Measurements from ENCODE around the gene SPSB2. TPM values are rescaled to one million over a fixed set of nuclear protein-coding genes. Genes with fewer than 3 reads are reported as not detected.

SPSB2 gene
- total and polyA plus RNA-seq, 9 donors: 3.2 to 8.4 (median 6.7) TPM

DNA sequence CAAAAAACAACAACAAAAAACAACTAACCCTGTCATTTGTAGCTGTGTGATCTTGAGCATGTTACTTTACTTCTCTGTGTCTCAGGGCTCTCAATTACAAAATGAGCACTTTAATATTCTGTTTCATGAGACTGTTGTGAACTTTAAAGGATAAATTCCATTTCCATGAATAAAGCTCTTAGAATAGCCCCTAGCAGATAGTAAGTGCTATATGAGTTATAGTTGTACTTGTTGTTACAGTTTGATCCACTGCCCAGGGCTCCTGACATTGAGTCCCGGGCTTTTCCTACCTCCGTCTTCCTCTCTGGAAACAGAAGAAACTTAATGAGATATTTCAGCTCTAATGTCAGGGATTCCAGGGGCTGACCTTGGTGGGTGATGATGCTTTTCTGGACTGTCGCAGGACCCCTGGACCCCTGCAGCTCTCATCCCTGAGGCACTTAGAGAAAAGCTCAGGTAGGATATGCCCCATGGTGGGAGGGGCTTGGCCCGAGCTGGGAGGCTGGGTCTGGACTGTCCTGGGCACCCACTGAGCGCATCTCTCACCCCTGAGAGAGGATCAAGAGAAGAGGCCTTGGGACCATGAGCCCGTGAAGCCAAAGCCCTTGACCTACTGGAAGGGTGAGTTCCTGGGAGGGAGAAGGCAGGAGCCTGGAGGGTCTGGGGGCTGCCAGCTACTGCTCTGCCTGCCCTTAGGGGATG, 39.8 kb downstream of the SPSB2 start:
- Histone ChIP-seq H3K9me3 (replicated peaks; ENCODE audit: control insufficient read depth, low read depth, low read length) (no peaks in the 10 kb centered on the region), H3K27me3 (ENCODE audit: control insufficient read depth, insufficient read depth, low read length) (peaks cover 4% of the 10 kb centered on the region), H3K4me3 (ENCODE audit: low read length) (no peak overlapping the region), H3K27ac (ENCODE audit: low read length) (no peak overlapping the region), H3K36me3 (ENCODE audit: control insufficient read depth, insufficient read depth, low read length) (peaks cover 67% of the 10 kb centered on the region), H3K4me1 (ENCODE audit: control insufficient read depth, insufficient read depth, low read length) (peaks cover 17% of the 10 kb centered on the region)
- DNase-seq: no peak
- 88% methylated on average over 3 of the region's 6 CpGs for whole genome bisulfite sequencing (ENCODE audit: insufficient coverage)

DNA sequence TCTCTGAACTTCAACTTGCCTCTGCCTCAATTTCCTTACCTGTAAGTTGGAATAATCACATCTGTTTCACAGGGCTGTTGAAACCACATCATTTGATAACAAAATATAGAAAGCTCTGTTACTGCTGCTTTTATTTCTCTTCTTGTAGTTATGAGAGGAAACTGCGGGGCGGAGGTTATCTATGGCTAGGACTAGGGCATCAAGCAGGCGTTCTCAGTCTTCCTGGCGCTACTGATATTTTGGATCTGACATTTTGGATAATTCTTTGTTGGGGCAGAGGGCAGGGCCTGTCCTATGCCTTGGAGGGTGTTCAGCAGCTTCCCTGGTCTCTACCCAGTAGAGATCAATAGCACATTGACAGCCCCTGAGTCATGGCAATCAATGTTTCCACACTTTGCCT, 41.0 kb downstream of the SPSB2 start:
- no peak overlapping the region for H3K27ac ChIP-seq (ENCODE audit: low read length)
- WGBS (ENCODE audit: insufficient coverage): no CpG with 5 or more reads among the region's 4 CpGs
- H3K4me1 ChIP-seq (ENCODE audit: control insufficient read depth, insufficient read depth, low read length): peaks cover 25% of the 10 kb centered on the region
- H3K27me3 ChIP-seq (ENCODE audit: control insufficient read depth, insufficient read depth, low read length): peaks cover 4% of the 10 kb centered on the region
- no peak for DNase-seq
- no peak overlapping the region for H3K4me3 ChIP-seq (ENCODE audit: low read length)
- no peaks in the 10 kb centered on the region for H3K9me3 ChIP-seq (replicated peaks; ENCODE audit: control insufficient read depth, low read depth, low read length)
- peaks cover 55% of the 10 kb centered on the region for H3K36me3 ChIP-seq (ENCODE audit: control insufficient read depth, insufficient read depth, low read length)

DNA sequence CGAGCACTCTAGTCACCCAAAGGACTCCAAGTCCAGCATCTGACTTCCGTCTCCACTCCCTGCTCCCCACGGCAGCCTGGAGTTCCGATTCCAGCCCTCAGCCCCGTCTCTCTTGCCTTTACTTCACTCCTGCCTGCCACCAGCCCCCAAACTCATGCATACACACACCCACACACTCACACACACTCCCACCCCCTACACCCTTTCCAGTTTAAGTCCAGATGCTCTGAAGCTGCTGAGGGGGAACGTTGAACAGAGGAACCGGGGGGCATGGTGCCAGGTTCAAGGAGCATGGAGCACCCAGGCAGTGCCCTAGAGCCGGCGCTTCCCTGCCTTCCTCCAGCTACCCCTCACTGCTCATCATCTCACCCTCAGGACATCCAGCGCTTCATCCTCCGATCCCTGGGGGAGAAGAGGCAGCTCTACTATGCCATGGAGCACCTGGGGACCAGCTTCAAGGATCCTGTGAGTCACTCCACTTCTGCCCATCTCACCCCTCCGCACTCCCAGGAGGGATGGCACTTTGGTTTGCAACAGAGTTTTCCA, 41.6 kb downstream of the SPSB2 start:
- DNase-seq: no peak
- 70% methylated on average over 9 of the region's 12 CpGs for WGBS (ENCODE audit: insufficient coverage)
- peaks cover 4% of the 10 kb centered on the region for H3K27me3 ChIP-seq (ENCODE audit: control insufficient read depth, insufficient read depth, low read length)
- H3K36me3 ChIP-seq (ENCODE audit: control insufficient read depth, insufficient read depth, low read length): peaks cover 49% of the 10 kb centered on the region
- H3K27ac ChIP-seq (ENCODE audit: low read length): no peak overlapping the region
- peaks cover 31% of the 10 kb centered on the region for H3K4me1 ChIP-seq (ENCODE audit: control insufficient read depth, insufficient read depth, low read length)
- H3K4me3 ChIP-seq (ENCODE audit: low read length): no peak overlapping the region
- H3K9me3 ChIP-seq (replicated peaks; ENCODE audit: control insufficient read depth, low read depth, low read length): no peaks in the 10 kb centered on the region

DNA sequence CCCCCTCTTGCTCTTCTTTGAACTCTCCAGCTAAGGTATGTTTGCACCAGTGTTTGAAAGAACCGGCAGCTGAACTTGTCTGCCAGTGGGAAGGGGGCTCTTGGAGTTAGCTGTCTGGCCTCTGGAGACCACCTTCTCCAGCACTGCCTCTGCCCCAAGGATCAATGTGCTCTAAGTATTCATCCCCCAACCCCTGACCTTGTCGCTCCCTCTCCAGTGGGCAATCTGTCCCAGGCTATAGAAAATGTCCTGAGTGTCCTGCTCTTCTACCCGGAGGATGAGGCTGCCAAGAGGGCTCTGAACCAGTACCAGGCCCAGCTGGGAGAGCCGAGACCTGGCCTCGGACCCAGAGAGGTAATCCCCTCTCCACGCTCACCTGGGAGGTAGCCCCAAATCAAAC, 42.1 kb downstream of the SPSB2 start:
- Histone ChIP-seq H3K36me3 (ENCODE audit: control insufficient read depth, insufficient read depth, low read length) (peaks cover 44% of the 10 kb centered on the region), H3K27ac (ENCODE audit: low read length) (no peak overlapping the region), H3K4me1 (ENCODE audit: control insufficient read depth, insufficient read depth, low read length) (peaks cover 33% of the 10 kb centered on the region), H3K27me3 (ENCODE audit: control insufficient read depth, insufficient read depth, low read length) (peaks cover 4% of the 10 kb centered on the region), H3K9me3 (replicated peaks; ENCODE audit: control insufficient read depth, low read depth, low read length) (no peaks in the 10 kb centered on the region), H3K4me3 (ENCODE audit: low read length) (no peak overlapping the region)
- DNase-seq: no peak
- WGBS (ENCODE audit: insufficient coverage): 80% methylated on average over 5 of the region's 6 CpGs

DNA sequence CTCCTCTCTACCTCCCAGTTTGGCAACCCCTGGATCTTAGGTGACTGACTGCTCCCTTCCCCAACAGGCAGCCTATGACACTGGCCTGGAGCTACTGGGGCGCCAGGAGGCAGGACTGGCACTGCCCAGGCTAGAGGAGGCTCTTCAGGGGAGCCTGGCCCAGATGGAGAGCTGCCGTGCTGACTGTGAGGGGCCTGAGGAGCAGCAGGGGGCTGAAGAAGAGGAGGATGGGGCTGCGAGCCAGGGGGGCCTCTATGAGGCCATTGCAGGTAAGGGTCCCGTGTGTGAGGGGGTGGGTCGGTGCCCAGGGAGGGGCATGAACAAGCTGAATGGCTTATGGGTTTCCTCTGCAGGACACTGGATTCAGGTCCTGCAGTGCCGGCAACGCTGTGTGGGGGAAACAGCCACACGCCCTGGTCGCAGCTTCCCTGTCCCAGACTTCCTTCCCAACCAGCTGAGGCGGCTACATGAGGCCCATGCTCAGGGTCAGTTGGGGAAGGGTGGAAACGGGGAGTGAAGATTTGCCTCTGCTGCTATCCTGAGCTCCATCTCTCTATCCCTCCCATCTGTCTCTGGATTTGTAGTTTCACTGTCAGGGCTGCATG, 42.7 kb downstream of the SPSB2 start:
- peaks cover 5% of the 10 kb centered on the region for H3K27me3 ChIP-seq (ENCODE audit: control insufficient read depth, insufficient read depth, low read length)
- peaks cover 39% of the 10 kb centered on the region for H3K4me1 ChIP-seq (ENCODE audit: control insufficient read depth, insufficient read depth, low read length)
- H3K36me3 ChIP-seq (ENCODE audit: control insufficient read depth, insufficient read depth, low read length): peaks cover 39% of the 10 kb centered on the region
- H3K9me3 ChIP-seq (replicated peaks; ENCODE audit: control insufficient read depth, low read depth, low read length): no peaks in the 10 kb centered on the region
- DNase-seq: no peak
- H3K27ac ChIP-seq (ENCODE audit: low read length): no peak overlapping the region
- H3K4me3 ChIP-seq (ENCODE audit: low read length): no peak overlapping the region
- WGBS (ENCODE audit: insufficient coverage): 61% methylated on average over 6 of the region's 11 CpGs

DNA sequence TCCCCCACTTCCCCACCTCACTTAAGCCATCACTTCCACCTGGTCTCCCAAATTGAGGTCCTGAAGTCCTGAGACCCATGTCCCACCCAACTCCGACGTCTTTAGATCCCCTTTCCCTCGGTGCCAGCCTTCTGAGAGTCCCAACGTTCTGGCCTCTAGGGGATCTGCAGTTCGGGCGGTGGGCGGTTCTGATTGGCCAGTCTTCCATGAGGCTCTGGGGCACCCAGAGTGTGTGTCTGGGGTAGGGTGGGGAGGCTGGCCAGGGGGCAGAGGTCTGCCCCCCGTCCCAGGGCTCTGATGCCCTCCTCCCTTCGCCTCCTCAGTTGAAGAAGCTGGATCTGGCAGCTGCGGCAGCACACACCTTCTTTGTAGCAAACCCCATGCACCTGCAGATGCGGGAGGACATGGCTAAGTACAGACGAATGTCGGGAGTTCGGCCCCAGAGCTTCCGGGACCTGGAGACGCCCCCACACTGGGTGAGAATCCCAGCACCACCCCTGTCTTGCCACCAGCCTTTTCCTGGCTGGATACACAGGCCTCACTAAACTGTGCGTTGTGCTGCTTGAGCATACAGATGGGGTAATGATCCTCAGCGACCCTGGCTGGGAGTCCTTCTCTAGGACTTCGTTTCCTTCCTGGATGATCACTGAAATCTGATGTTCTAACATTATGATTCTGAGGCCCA, 43.4 kb downstream of the SPSB2 start:
- Histone ChIP-seq H3K4me1 (ENCODE audit: control insufficient read depth, insufficient read depth, low read length) (peaks cover 45% of the 10 kb centered on the region), H3K27ac (ENCODE audit: low read length) (peak overlapping the region; percentile 88), H3K4me3 (ENCODE audit: low read length) (peak overlapping the region; percentile 88), H3K27me3 (ENCODE audit: control insufficient read depth, insufficient read depth, low read length) (peaks cover 6% of the 10 kb centered on the region), H3K9me3 (replicated peaks; ENCODE audit: control insufficient read depth, low read depth, low read length) (no peaks in the 10 kb centered on the region), H3K36me3 (ENCODE audit: control insufficient read depth, insufficient read depth, low read length) (peaks cover 36% of the 10 kb centered on the region)
- 10% methylated on average over 11 of the region's 19 CpGs for WGBS (ENCODE audit: insufficient coverage)
- no peak for DNase-seq

DNA sequence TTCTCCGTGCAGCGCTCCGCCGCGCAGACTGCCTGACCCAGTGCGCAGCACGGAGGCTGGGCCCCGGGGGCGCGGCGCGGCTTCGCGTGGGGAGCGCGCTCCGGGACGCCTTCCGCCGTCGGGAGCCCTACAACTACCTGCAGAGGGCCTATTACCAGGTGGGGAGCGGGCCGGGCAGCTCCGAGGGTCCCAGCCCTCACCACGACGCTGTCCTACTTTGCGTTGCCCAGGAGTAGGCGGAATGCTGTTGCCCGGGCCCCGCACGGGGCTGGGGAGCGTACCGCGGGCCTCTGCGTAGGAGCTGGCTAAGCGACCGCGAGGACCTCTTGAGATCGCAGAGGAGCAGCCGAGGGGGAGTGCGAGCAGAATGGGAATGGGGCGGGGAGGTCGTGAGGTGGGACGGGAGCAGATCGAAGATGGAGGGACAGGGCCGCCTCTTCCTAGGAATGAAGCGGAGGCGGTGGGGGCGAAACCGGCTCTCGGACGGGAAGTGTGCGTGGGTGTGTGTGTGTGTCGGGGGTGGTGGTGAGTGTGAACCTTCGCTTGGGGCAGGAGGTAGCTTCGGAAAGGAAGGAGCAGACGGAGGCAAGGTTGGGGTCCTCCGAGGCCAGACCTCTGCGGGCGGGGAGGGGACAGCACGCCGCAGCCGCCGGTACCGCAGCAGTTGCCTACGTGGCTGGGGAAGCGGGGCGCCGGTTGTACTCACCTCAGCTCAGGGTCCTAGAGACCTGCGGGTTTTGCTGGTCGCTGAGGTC, 44.1 kb downstream of the SPSB2 start:
- peak overlapping the region; percentile 88 for H3K4me3 ChIP-seq (ENCODE audit: low read length)
- peaks cover 34% of the 10 kb centered on the region for H3K36me3 ChIP-seq (ENCODE audit: control insufficient read depth, insufficient read depth, low read length)
- peak overlapping the region; percentile 88 for H3K27ac ChIP-seq (ENCODE audit: low read length)
- H3K4me1 ChIP-seq (ENCODE audit: control insufficient read depth, insufficient read depth, low read length): peaks cover 45% of the 10 kb centered on the region
- H3K9me3 ChIP-seq (replicated peaks; ENCODE audit: control insufficient read depth, low read depth, low read length): no peaks in the 10 kb centered on the region
- peaks cover 6% of the 10 kb centered on the region for H3K27me3 ChIP-seq (ENCODE audit: control insufficient read depth, insufficient read depth, low read length)
- DNase-seq: peak; percentile 78
- under 1% methylated on average over 59 of the region's 71 CpGs for WGBS (ENCODE audit: insufficient coverage)

DNA sequence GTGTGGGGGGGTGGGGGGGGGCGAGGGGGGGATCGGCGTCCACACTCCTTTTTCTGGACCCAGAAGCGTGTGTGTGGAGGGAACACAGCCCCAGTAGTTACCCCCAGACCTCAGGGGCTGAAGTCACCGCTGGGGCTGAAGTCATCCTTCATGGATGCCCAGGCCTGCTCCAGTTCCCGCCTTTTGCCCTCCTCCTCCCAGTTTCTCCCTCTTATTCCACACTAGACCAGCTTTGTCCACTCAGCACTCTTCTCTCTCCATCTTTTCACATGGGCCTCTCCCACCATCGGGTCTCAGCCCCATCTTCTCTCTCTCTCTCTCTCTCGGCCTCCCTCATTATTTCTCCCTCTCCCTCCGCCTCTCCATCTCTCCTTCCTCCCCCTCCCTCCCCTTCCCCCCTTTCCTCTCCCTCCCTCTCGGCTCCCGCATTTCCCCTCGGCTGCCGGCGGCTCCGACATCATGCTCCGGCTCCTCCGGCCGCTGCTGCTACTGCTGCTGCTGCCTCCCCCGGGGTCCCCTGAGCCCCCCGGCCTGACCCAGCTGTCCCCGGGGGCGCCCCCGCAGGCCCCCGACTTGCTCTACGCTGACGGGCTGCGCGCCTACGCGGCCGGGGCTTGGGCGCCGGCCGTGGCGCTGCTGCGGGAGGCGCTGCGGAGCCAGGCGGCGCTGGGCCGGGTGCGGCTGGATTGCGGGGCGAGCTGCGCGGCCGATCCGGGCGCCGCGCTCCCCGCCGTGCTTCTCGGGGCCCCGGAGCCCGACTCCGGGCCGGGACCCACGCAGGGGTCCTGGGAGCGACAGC, 44.9 kb downstream of the SPSB2 start, which contains the start of gene P3H3:
TSS of gene P3H3 (plus strand) at position 426 of the 799 bp plus-strand sequence. CDS start at position 460, 34 bp downstream.
- Histone ChIP-seq H3K27me3 (ENCODE audit: control insufficient read depth, insufficient read depth, low read length) (peaks cover 8% of the 10 kb centered on the region), H3K36me3 (ENCODE audit: control insufficient read depth, insufficient read depth, low read length) (peaks cover 27% of the 10 kb centered on the region), H3K9me3 (replicated peaks; ENCODE audit: control insufficient read depth, low read depth, low read length) (no peaks in the 10 kb centered on the region), H3K4me1 (ENCODE audit: control insufficient read depth, insufficient read depth, low read length) (peaks cover 49% of the 10 kb centered on the region), H3K4me3 (ENCODE audit: low read length) (peak within 1 kb of the TSS; percentile 88), H3K27ac (ENCODE audit: low read length) (peak within 1 kb of the TSS; percentile 90)
- peak; percentile 82 for DNase-seq
- under 1% methylated on average over 56 of the region's 60 CpGs for WGBS (ENCODE audit: insufficient coverage)

DNA sequence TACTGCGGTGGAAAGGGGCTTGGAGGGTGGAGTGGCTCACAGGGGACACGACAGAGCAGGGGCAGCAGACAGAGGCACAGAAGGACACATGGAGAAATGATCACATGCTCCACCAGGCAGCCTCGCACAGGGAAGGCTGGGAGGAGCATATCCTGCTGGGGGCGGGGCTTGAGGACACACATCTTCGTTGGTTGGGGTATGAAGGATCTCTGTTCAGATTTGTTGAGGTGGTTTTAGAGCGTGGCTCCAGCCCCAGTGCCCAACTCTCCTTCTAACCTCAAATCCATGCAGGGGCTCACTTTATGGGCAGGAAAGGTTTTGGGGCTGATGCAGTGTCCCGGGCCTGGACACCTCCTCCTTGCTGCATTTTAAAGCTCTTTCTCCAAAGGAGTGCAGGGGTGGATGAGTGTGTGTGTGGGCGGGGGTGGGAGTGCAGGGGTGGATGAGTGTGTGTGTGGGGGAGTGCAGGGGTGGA, 45.6 kb downstream of the SPSB2 start:
- DNase-seq: peak; percentile 95
- Histone ChIP-seq H3K36me3 (ENCODE audit: control insufficient read depth, insufficient read depth, low read length) (peaks cover 26% of the 10 kb centered on the region), H3K27me3 (ENCODE audit: control insufficient read depth, insufficient read depth, low read length) (peaks cover 8% of the 10 kb centered on the region), H3K9me3 (replicated peaks; ENCODE audit: control insufficient read depth, low read depth, low read length) (no peaks in the 10 kb centered on the region), H3K4me3 (ENCODE audit: low read length) (peak overlapping the region; percentile 9), H3K27ac (ENCODE audit: low read length) (peak overlapping the region; percentile 81), H3K4me1 (ENCODE audit: control insufficient read depth, insufficient read depth, low read length) (peaks cover 53% of the 10 kb centered on the region)
- 0% methylated on average over 3 of the region's 8 CpGs for WGBS (ENCODE audit: insufficient coverage)
